PC-9 (cell line): ENCODE results near the gene ACAP3.

ENCODE experiments used
- EZH2 ChIP-seq: fragments of 200-600 bp; sonication (generic); IDR thresholded peaks from 2 replicates; pipeline ENCODE4 v1.8.0; 2017; ENCODE audit warnings: antibody characterized with exemption, low read depth
- TF ChIP-seq, protein P1 (sequence below): fragments of 200-600 bp; sonication (generic); conservative IDR thresholded peaks from 2 replicates; pipeline ENCODE4 v1.6.1; 2017; ENCODE audit warnings: mixed run types, antibody characterized with exemption, mild to moderate bottlenecking, moderate library complexity

DNA sequence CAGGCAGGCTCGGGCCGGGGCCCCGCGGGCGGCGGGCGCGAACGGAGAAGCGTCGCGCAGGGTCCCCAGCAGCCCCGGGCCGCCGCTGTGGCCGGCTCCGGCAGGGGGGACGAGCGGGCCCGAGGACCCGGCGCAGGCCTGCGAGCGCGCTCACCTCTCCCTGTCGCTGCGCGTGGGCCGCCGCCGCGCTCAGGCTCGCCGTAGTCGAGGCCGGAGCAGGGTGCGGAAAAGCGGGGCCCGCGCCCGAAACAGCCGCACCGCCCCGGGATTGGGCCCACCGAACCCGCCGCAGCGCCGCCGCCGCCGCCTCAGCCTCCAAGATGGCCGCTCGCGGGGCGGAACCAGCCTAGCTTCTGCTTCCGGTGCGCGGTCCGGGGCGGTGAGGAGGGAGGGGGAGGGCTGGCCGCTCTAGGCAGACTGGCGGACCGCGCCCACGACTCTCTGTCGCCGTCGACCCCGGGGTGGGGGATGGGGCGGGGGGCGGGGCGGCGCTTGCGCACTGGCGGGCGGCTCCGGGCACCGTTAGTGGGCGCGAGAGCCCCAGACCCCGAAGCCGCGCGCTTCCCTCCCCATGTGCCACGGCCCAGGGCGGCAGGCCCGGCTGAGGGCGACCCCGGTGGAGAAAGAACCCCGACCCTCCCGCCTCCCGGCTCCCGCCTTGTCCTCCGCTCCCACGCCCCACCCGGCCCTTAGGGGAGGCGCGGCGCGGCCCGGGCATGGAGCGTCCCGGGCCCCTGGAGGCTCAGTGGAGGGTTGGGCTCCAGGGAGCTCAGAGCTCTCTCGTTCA is 34.0 kb downstream of the ACAP3 start, which contains the start of gene UBE2J2:
- TF ChIP-seq, protein P1, sequence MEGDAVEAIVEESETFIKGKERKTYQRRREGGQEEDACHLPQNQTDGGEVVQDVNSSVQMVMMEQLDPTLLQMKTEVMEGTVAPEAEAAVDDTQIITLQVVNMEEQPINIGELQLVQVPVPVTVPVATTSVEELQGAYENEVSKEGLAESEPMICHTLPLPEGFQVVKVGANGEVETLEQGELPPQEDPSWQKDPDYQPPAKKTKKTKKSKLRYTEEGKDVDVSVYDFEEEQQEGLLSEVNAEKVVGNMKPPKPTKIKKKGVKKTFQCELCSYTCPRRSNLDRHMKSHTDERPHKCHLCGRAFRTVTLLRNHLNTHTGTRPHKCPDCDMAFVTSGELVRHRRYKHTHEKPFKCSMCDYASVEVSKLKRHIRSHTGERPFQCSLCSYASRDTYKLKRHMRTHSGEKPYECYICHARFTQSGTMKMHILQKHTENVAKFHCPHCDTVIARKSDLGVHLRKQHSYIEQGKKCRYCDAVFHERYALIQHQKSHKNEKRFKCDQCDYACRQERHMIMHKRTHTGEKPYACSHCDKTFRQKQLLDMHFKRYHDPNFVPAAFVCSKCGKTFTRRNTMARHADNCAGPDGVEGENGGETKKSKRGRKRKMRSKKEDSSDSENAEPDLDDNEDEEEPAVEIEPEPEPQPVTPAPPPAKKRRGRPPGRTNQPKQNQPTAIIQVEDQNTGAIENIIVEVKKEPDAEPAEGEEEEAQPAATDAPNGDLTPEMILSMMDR: no peak
- TF ChIP-seq EZH2: no peak
